Measurements from ENCODE around the gene CC2D2B.

Gene CC2D2B

GRCh38 chr10:95998255-95998784, 90.5 kb downstream of the CC2D2B start:
- TF ChIP-seq, protein P1, sequence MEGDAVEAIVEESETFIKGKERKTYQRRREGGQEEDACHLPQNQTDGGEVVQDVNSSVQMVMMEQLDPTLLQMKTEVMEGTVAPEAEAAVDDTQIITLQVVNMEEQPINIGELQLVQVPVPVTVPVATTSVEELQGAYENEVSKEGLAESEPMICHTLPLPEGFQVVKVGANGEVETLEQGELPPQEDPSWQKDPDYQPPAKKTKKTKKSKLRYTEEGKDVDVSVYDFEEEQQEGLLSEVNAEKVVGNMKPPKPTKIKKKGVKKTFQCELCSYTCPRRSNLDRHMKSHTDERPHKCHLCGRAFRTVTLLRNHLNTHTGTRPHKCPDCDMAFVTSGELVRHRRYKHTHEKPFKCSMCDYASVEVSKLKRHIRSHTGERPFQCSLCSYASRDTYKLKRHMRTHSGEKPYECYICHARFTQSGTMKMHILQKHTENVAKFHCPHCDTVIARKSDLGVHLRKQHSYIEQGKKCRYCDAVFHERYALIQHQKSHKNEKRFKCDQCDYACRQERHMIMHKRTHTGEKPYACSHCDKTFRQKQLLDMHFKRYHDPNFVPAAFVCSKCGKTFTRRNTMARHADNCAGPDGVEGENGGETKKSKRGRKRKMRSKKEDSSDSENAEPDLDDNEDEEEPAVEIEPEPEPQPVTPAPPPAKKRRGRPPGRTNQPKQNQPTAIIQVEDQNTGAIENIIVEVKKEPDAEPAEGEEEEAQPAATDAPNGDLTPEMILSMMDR (IDR thresholded peaks at IDR 0.05; ENCODE audit: low read depth, low read length), result no peak
- no peak for DNase-seq (ENCODE audit: extremely low read depth, low read depth)

GRCh38 chr10:96013956-96014355, 106.2 kb downstream of the CC2D2B start:
- TF ChIP-seq, protein P1 (IDR thresholded peaks at IDR 0.05; ENCODE audit: low read depth, low read length), result no peak
- no peak for DNase-seq (ENCODE audit: extremely low read depth, low read depth)

GRCh38 chr10:96014473-96015102, 106.8 kb downstream of the CC2D2B start:
- DNase-seq (ENCODE audit: extremely low read depth, low read depth), result no peak

GRCh38 chr10:96017191-96017687, 109.5 kb downstream of the CC2D2B start:
- TF ChIP-seq, protein P1 (IDR thresholded peaks at IDR 0.05; ENCODE audit: low read depth, low read length), result peak; percentile 84
- DNase-seq (ENCODE audit: extremely low read depth, low read depth), result peak; percentile 7

More at GRCh38 chr10:96014473-96015102, 106.8 kb downstream of the CC2D2B start:
- TF ChIP-seq, protein P1 (IDR thresholded peaks at IDR 0.05; ENCODE audit: low read depth, low read length), result no peak

DNA sequence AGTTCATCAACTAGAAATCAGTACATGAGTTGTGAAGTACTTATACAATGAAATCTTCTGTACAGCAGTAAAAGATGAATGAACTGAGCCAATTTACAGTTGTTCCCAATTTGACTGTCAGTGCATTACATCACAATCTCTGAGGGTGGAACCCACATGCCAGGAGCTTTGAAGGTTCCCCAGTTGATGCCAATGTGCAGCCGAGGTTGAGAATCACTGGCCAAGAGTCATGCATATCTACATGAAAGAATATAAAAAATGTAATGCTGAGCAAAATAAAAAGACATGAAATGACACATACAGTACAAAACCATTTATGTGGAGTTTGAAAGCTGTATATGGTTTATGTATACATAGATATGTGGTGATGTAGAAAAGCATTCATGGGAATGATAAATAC, 113.6 kb downstream of the CC2D2B start:
- DNase-seq (ENCODE audit: extremely low read depth, low read depth), result no peak
- TF ChIP-seq, protein P1 (IDR thresholded peaks at IDR 0.05; ENCODE audit: low read depth, low read length), result no peak

- TF ChIP-seq, protein P1 (IDR thresholded peaks at IDR 0.05; ENCODE audit: low read depth, low read length), result no peak
- DNase-seq (ENCODE audit: extremely low read depth, low read depth), result no peak
Measured at GRCh38 chr10:96022739-96023138, 115.0 kb downstream of the CC2D2B start.

DNA sequence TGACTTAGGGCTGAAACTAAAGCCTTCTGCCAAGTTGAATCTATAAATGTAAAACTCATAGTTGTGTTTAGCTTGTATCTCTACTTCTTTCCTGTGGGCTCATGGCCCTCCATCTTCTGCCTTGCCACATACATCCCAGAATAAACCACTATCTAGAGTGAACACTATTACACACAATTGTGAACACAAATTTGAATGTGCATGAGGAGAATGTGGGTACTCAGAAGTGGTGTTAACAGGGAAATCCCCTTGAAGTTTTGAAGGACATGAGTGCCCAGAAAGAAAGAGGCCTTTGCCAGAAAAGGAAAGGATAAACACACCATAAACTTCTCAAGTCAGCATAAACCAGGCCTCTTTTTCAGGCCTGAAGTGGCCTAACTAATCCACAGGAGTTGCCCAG, 115.4 kb downstream of the CC2D2B start:
- TF ChIP-seq, protein P1 (IDR thresholded peaks at IDR 0.05; ENCODE audit: low read depth, low read length), result no peak
- no peak for DNase-seq (ENCODE audit: extremely low read depth, low read depth)

Data from AG09319 (cell line).